Measurements from ENCODE around the gene PPP1R14C.
"Not testable (repeated sequence)": the region's sequence is repeated elsewhere in the genome, so short reads cannot be mapped to it uniquely, and the experiment has no call there.

PPP1R14C gene

GRCh38 chr6:150133686-150134085 lies 9.2 kb upstream of the PPP1R14C start:
- TF ChIP-seq, protein P1, sequence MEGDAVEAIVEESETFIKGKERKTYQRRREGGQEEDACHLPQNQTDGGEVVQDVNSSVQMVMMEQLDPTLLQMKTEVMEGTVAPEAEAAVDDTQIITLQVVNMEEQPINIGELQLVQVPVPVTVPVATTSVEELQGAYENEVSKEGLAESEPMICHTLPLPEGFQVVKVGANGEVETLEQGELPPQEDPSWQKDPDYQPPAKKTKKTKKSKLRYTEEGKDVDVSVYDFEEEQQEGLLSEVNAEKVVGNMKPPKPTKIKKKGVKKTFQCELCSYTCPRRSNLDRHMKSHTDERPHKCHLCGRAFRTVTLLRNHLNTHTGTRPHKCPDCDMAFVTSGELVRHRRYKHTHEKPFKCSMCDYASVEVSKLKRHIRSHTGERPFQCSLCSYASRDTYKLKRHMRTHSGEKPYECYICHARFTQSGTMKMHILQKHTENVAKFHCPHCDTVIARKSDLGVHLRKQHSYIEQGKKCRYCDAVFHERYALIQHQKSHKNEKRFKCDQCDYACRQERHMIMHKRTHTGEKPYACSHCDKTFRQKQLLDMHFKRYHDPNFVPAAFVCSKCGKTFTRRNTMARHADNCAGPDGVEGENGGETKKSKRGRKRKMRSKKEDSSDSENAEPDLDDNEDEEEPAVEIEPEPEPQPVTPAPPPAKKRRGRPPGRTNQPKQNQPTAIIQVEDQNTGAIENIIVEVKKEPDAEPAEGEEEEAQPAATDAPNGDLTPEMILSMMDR (IDR thresholded peaks at IDR 0.05; ENCODE audit: low read depth, low read length, missing control alignments): no peak
- no peak for DNase-seq (ENCODE audit: extremely low read depth, low read depth)
- H3K4me3 ChIP-seq (replicated peaks; ENCODE audit: low read depth, low read length): no peak overlapping the region

DNA sequence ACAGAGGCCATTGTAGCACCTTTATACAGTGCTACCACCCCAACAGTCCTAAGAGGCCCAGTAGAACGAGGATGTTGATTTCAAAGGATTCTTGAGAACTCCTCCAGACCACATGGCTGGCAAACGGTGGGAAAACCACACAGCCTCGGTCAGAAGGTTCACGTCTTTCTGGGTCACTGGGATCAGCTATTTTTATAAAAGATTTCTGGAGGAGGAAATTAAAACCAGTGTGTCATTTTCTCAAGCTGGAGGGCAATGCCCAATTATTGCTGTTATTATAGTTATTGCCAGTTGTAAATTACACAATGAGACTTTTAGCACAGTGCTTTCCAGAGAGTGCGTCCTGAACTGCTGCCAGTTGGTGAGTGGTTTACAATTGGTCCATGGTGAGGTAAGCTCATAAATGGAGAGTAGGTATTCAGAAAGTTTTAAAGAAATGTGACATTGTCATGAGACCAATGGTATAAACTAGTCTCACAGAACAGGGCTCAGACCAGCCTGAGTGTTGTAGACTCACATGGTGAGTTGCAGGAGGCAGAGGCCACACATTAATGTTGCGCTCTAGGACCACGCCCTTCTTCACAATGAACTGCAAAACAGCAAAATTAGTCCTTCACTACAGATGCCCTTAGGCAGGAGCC lies 8.4 kb upstream of the PPP1R14C start:
- DNase-seq (ENCODE audit: extremely low read depth, low read depth): no peak
- TF ChIP-seq, protein P1 (IDR thresholded peaks at IDR 0.05; ENCODE audit: low read depth, low read length, missing control alignments): no peak
- H3K4me3 ChIP-seq (replicated peaks; ENCODE audit: low read depth, low read length): no peak overlapping the region

GRCh38 chr6:150137711-150138110 lies 5.1 kb upstream of the PPP1R14C start:
- not testable (repeated sequence) for DNase-seq (ENCODE audit: extremely low read depth, low read depth); H3K4me3 ChIP-seq (replicated peaks; ENCODE audit: low read depth, low read length)

GRCh38 chr6:150138638-150139037 lies 4.2 kb upstream of the PPP1R14C start:
- TF ChIP-seq, protein P1 (IDR thresholded peaks at IDR 0.05; ENCODE audit: low read depth, low read length, missing control alignments): no peak
- no peak overlapping the region for H3K4me3 ChIP-seq (replicated peaks; ENCODE audit: low read depth, low read length)
- DNase-seq (ENCODE audit: extremely low read depth, low read depth): no peak

DNA sequence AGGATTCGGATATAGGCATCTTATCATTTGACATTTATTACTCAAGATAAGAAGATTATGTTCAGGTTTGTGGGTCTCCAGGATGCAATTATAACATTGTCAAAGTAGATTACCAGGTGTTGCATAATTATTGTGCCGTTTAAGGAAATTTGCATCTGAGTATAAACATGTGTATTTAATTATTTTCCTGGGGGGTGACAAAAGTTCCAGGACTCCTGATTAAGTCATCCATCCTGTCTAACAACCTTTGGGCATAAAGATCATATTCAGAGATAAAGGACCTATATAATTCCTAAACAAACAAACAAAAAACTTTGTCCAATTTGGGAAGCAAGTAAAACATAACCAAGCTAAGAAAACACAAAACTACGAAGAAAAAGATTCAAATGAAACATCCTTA lies 3.3 kb upstream of the PPP1R14C start:
- TF ChIP-seq, protein P1 (IDR thresholded peaks at IDR 0.05; ENCODE audit: low read depth, low read length, missing control alignments): no peak
- no peak for DNase-seq (ENCODE audit: extremely low read depth, low read depth)
- no peak overlapping the region for H3K4me3 ChIP-seq (replicated peaks; ENCODE audit: low read depth, low read length)

DNA sequence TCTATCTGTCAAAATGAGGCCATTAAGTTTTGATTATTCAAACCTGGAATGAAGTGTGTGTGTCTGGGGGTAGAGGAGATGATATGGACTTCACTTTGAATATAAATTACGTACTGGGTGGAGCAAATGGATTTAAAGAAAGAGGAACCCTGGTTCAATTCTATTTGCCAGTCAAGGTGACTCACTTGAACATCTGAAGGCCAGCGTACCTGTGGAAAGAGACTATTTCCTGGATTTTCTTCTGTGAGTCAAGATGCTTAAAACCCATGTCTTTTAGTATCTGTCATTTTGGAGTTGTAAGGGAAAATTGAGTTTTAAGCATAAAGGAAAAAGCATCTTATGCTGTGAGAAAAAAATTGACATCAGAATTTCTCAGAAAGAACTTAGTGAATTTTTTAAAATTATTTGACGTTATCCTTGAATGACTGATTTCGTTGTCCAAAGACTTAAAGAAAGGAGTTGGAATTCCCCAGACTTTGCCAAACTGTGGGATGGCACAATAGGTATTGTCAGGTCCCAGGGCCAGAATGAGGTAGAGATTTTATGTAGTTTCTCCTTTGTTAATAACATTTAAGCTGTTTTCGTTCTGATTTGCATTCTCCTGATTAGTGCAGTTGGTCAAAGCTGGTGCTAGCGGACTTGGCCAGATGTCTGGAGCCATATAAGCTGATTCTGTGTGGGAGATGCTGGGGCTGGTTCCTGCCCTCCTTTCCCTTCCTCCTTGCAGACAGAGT lies 2.4 kb upstream of the PPP1R14C start:
- TF ChIP-seq, protein P1 (IDR thresholded peaks at IDR 0.05; ENCODE audit: low read depth, low read length, missing control alignments): no peak
- no peak for DNase-seq (ENCODE audit: extremely low read depth, low read depth)

GRCh38 chr6:150142097-150142669 lies 661 bp upstream of the PPP1R14C start:
- TF ChIP-seq, protein P1 (IDR thresholded peaks at IDR 0.05; ENCODE audit: low read depth, low read length, missing control alignments): no peak
- no peak for DNase-seq (ENCODE audit: extremely low read depth, low read depth)

More for the DNA sequence above, 2.4 kb upstream of the PPP1R14C start:
- no peak overlapping the region for H3K4me3 ChIP-seq (replicated peaks; ENCODE audit: low read depth, low read length)

More at GRCh38 chr6:150142097-150142669, 661 bp upstream of the PPP1R14C start:
- H3K4me3 ChIP-seq (replicated peaks; ENCODE audit: low read depth, low read length): peak overlapping the region; percentile 25

Data from HFF-Myc (cell line).